ENCODE results near the gene PRXL2C.
"Not testable (repeated sequence)": the region's sequence is repeated elsewhere in the genome, so short reads cannot be mapped to it uniquely, and the experiment has no call there.

PRXL2C gene, protein sequence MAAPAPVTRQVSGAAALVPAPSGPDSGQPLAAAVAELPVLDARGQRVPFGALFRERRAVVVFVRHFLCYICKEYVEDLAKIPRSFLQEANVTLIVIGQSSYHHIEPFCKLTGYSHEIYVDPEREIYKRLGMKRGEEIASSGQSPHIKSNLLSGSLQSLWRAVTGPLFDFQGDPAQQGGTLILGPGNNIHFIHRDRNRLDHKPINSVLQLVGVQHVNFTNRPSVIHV

DNA sequence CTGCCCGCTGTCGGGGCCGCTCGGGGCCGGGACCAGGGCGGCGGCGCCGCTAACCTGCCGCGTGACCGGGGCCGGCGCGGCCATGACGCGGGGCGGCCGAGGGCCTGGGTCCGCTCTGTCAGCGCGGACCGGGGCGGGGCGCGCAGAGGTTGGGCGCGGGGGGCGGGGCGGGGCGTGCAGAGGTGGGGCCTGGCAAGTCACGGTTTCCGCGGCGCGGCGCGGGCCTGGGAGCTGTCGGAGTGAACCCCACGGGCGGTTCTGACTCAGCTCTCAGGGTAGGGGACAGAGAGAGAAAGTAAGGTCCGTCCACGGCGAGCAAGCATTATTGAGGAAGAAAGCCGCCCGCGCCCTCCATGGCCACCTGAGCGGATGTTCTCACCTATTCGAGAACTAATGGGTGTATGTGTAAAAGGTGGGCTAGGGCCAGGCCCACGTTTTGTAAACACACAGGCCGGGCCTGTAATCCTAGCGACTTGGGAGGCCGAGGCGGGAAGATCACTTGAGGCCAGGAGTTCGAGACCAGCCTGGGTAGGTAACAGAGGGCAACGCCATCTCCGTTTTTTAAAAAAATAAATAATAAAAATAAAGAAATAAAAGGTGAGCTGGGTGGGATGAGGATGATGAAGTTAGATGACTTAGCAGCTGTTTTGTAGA, at the start of gene PRXL2C:
PRXL2C (minus strand) TSS at position 120 of the 654 bp plus-strand sequence; CDS start at position 84, 36 bp downstream.
- DNase-seq = peak; percentile 35

DNA sequence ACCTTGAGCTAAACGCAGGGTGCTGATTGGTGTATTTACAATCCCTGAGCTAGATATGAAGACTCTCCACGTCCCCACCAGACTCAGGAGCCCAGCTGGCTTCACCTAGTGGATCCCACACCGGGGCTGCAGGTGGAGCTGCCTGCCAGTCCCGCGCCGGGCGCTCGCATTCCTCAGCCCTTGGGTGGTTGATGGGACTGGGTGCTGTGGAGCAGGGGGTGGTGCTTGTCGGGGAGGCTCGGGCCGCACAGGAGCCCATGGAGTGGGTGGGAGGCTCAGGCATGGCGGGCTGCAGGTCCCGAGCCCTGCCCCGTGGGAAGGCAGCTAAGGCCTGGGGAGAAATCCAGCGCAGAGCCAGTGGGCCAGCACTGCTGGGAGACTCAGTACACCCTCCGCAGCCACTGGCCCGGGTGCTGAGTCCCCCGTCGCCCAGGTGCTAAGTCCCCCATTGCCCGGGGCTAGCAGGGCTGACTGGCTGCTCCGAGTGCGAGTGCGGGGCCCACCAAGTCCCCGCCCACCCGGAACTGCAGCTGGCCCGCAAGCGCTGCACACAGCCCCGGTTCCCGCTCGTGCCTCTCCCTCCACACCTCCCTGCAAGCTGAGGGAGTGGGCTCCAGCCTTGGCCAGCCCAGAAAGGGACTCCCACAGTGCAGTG, 45.7 kb upstream of the PRXL2C start:
- not testable (repeated sequence) for DNase-seq

DNA sequence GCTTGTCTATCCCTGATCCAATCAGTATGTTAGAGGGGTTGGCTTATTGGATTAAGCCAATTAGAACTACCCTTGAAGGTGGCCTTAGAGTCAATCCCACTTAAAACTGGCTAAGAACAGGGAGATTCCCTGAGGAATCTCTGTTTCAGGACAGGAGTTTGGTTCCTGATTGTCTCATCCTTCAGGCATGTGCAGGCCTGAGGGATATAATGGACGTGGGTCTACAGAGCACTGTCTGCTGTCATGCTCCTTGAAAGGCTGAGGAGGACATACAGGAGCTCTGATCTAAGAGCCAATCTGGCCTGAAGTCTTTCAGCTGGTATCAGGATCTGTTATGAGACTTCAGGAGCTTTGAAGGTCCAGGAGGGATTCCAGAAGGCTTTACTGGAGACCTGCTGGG, 36.2 kb upstream of the PRXL2C start:
- no peak for DNase-seq

DNA sequence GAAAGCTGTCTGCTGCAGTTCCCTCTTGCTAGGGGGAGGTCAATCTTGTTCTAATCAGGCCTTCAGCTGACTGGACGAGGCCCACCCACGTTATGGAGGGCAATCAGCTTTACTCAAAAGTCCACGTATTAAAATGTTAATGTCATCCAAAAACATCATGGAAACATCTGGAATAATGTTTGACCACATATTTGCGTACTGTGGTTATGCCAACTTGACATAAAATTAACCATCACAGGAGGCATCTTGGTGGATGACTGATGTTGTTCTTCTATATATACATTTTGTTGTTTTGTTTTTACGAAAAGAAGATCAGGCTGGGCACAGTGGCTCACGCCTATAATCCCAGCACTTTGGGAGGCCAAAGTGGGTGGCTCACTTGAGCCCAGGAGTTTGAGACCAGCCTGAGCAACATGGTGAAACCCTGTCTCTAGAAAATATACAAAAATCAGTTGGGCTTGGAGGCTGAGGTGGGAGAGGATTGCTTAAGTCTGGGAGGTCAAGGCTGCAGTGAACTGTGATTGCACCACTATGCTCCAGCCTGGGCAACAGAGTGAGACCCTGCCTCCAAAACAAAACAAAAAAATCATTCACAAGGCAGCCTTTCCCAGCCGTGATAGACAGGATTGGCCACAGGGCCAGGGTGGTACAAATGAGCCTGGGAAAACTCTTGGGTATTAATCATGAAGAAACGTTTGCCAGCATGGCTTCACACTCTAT, 33.8 kb upstream of the PRXL2C start:
- DNase-seq = no peak

DNA sequence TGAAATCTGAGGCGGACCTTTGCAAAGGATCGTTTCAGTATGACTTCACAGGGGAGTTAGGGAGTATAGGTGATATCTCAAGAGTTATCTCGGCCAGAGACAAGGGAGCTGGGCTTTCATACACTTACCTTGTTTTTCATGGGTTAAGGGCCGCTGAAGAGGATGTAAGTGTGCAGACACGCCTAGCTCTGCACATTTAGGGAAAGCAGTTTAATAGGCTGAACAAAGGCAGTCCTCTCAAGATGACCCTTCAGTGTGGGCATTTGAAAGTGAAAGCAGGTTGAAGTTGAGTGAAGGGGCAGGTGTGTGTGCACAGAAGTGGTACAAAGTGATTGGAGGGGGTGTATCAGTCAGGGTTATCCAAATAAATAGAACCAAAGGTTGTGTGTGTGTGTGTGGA, 33.1 kb upstream of the PRXL2C start:
- DNase-seq = no peak

DNA sequence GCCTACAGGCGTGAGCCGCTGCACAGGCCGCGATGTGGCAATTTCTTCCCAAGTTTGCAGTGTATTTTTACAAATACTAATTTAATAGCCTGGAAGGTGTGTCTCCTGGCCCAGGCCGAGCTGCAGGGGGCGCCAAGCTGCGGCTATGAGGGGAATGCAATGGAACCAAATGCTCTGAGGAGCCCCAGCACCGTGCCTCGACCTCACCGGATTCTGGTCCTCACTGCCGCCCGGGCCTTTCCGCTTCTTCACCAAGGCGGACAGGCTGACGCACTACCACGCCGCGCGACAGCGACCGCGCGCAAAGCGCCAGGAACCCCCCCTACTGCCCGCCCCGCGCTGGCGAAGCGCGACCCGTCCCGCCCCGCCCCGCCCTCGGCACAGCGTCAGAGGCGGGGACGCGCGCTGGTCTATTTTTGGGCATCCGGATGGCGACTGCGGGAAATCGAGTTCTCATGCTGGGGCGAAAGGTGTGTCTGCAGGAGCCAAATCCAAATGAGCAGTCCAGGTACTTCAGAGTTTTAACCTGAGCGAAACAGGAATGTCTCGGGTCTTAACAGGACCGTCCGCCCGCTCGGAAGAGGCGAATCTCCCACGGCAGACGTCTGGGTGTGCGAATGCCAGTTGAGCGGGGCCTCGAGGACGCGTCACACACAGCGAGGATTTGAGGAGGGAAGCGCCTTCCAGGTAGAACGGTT, 31.7 kb upstream of the PRXL2C start:
- peak; percentile 49 for DNase-seq

DNA sequence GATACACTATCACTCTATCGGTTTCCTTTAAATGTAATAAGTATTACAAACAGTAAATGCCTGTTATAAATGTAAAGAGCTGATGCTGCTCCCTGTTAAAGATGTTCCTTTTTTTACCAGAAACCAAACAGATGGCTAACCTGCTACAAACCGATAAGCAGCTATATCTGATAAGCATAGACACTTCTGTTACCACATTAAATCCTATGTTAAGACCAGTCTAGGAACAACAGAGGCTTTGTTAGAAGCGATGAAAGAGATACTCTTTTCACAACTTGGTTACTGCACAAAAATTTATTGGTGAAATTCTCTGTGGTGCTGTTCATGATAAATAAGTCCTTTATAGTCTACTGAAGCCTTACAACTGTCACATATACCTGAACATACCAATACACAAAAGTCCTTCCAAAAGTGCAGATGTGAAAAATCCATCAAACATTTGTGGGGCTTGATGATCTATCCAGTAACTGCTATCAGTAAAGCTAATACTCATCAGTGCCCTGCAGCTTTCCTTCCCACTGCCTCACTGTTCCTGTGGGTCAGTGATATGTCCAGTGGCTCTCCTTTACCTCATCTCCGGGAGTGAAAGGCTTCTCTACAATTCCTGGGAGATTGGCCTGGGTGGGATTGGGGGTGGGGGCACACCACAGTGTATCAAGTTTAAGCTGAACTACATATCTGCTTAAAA, 25.8 kb upstream of the PRXL2C start:
- DNase-seq = peak; percentile 83

DNA sequence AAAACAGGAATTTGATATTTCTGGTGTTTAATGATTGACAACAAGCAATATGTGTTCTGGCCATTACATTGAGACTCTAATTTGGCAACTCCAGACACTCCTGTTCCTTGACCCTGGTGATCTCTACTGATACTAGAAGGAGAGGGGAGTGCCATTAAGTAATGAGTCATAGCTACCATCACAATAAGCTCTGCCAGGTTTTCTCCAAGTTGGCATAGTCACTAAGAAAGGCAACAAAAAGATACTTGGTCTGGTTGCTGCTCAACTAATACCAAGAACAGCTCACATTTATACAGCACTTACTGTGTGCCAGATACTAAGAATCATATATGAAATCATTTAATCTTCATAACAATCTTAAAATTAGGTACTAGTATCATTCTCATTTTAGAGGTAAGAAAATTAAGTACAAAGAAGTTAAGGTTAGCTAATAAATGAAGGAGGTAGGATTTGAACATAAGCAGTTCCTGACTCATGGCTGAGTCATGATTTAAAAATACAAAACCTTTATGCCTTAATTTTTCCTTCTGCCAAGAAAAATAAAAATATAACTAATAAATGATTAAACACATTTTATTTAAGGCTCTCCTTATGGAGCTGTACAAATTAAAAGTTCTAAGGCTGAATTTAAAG, 19.9 kb upstream of the PRXL2C start:
- peak; percentile 22 for DNase-seq

DNA sequence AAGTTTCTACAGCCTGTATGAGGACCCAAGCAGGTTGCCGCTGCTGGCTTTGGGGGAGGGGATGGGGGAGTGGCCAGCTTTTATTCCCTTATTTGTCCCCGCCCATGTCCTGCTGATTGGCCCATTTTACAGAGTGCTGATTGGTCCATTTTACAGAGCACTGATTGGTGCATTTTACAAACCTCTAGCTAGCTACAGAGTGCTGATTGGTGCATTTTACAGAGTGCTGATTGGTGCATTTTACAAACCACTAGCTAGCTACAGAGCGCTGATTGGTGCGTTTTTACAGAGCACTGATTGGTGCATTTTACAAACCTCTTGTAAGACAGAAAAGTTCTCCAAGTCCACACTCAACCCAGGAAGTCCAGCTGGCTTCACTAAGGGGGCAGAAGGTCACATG, 18.7 kb upstream of the PRXL2C start:
- DNase-seq = not testable (repeated sequence)

DNA sequence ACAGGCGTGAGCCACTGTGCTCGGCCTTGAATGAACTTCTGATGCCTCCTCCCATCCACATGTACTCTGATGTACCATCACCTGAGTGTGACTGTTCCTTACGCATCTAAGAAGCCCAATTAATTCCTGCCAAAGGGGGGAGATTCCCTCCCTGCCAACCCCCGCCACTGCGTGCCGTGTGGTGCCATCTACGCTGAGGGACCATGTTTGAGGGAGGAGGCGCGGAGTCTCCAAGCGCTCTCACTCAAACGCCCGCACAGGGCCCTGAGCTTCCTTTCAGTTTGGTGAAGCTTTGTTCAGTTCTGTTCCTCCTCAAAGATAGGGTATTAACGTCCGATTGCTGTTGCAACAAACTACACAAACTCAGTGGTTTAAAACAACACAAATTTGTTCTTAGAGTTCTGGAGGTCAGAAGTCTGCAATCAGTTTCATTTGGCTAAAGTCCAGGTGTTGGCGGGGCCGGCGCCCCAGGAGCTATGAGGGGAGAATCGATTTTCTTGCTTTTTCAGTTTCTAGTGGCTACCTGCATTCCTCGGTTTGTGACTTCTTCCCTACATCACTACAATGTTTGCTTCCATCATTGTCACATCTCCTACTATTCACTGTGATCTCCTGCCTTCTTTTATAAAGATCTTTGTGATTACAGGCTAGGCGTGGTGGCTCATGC, 13.9 kb upstream of the PRXL2C start:
- no peak for DNase-seq

DNA sequence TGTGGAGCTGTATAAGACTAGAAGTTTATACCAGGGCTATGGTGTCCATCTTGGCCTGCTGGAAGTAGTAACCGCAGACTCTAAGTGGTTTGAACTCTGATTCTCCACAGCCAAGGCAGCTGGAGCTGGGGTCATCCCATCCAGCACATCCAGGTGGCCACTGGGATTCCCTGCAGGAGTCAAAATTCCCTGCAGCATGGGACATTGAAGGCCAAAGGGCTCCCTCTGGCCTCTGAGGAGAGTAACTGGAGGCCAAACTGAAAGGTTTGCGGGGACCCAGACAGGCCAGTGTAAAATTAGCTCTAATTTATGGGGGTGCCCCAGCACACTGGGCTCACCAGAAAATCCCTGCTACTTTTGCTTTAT, 12.2 kb upstream of the PRXL2C start:
- no peak for DNase-seq

DNA sequence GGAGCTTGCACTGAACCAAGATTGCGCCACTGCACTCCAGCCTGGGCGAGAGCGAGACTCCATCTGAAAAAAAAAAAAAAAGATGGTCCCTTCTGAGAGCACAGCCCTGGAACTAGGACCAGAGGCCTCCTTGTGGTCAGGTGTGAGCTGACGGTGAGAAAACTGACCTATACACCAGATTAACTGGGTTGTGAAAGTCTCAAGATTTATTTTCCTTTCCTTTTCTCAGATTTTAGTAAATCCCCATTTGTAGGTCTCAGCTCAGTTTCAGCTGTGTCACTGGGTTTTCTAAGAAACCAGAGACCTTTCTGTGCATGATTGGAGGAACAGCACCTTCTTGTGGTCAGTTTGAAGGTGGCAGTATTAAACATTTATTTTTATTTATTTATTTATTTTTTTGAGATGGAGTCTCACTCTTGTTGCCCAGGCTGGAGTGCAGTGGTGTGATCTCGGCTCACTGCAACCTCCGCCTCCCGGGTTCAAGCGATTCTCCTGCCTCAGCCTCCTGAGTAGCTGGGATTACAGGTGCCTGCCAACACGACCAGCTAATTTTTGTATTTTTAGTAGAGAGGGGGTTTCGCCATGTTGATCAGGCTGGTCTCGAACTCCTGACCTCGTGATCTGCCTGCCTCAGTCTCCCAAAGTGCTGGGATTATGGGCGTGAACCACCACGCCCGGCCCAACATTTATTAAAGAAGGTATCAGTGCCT, 11.7 kb upstream of the PRXL2C start:
- peak; percentile 70 for DNase-seq

DNA sequence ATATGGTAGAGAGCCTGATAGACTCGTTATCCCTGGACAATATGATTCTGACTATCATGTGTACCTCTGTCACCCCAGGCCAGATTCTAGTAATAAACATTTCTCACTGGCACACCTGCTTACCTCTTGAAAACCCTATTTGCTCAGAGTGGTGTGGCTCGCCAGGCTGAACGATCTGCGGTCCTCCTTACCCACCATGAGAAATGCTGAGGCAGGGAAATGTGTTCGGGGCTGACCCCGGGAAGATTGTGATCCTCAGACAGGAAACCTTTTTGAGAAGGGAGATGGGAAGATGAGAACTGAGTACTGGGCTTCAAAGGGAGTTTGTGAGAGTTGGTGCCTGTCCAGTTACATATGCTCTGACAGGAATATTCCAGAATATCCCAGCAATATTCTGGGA, 10.7 kb upstream of the PRXL2C start:
- no peak for DNase-seq

DNA sequence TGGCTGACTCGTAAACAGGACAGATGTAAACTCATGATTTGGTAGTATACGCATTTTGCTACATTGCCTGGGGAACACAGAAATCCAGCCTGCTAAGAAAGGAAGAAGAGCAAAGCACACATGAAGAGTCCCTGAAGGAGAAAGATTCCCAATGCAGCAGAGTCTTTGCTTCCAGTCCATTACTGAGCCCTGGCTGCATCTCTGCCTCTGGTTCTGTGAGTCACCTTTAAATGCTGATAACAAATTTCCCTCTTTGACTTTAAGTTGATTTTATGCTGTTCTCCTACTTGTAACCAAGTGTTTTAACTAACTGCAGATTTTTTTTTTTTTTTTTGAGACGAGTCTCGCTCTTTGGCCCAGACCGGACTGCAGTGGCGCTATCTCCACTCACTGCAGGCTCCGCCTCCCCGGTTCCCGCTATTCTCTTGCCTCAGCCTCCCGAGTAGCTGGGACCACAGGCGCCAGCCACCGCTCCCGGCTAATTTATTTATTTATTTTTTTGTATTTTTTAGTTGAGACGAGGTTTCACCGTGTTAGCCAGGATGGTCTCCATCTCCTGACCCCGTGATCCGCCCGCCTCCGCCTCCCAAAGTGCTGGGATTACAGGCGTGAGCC, 8.5 kb upstream of the PRXL2C start:
- no peak for DNase-seq

DNA sequence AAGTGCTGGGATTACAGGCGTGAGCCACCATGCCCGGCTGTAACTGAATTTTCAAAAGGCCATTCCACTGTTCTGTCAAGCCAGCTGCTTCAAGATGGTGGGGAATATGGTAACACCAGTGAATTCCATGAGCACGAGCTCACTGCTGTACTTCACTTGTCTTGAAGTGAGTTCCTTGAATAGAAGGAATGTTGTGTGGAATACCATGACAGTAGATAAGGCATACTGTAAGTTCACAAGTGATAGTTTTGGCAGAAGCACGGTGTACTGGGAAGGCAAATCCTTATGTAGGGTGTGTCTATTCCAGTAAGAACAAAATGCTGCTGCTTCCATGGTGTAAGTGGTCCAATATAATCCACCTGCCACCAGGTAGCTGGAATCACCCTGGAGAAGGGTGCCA, 6.6 kb upstream of the PRXL2C start:
- no peak for DNase-seq

DNA sequence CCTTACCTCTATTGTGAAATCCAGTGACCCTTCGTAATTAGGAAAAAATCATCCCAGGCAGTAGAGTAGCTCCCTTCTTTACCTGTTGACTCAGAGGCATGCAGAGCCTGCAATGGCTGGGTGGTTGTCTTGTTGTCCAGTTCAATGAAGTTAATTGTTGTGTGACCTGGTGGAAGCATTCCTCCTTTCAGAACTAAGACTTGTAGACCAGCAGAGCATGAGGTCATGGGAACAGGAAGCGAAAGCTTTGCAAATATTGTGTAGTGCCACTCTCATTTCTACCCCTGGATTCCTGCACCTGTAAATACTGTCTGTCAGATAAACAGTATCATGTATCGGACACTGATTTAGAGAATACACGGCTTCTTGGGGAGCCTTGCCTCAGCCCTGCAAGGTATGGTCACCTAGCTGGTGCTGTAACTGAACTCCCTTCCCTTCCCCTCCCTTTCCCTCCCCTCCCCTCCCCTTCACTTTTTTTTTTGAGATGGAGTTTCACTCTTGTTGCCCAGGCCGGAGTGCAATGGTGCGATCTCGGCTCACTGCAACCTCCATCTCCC, 5.7 kb upstream of the PRXL2C start:
- no peak for DNase-seq

DNA sequence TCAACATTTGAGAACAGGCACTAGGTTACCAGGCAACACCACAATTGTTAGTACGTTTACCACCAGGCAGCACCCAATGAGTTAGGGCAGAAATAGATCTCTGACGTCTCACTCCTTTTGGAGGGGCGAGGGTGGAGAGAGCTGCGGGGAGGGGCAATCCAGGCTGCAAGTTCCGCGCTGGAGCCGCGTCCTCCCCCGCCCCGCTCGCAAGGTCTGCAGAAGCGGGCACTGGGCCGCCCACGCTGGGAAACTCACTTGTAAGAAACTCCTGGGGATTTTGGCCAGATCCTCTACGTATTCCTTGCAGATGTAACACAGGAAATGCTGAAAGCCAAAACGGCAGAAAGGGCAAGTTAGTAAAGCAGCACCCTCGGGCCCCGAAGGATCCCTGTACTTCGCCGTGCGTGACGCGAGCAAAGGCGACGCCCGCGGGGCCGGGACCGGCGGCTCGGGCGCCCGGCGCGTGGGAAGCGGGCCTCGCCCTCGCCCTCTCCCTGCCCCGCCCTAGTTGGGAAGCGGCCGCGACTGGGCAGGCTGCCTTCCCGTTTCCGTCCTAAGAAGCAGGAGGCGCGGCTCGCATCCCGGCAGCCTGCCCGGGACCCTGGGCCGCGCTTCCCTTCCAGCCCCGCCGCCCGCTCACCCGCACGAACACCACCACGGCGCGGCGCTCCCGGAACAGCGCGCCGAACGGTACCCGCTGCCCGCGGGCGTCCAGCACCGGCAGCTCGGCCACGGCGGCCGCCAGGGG, 493 bp downstream of the PRXL2C start:
- peak; percentile 67 for DNase-seq

DNA sequence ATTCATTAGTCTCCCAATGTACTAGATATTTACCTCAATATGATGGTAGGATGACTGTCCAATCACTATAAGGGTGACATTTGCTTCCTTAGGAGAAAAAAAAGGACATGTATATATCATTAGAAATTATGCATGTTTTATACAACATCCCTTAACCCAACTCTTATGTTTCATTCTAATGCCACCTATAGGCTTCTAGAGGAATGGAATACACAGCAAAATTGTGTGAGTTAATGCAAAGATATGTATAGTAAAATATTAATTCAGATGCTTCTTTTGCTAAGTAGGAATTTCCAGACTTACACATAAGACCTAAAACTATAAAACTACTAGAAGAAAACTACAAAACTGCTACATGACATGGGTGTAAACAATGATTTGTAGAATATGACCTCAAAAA, 3.5 kb downstream of the PRXL2C start:
- DNase-seq = peak; percentile 43
